HG02798 (cell line): Measurements from ENCODE around the gene PLEKHA6.

Experiments used
- ATAC-seq: cut with Tn5 transposase; IDR thresholded peaks from one replicate; pipeline ENCODE4 v1.9.1; 2021; ENCODE audit warnings: mild to moderate bottlenecking; ENCODE audit not compliant: unreplicated experiment, poor library complexity

Gene PLEKHA6

DNA sequence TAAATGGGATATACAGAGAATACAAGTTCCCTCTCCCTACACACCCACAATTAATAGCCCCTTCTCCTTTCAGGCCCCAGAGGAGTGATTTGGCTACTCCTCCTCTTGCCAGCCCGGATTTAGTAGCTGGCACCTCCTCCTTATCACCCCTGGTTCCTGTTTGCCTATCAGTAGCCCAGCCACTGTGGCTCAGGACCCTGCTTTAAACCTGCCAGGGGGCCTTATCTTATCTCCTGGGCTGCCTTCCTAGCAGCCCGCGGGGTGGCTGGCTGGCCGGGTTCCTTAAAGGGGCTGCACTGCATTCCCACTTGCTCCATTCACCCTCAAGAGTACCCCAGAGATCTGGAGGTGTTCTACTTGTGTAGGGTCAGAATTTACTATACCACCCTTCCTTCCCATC lies 70.4 kb downstream of the PLEKHA6 start:
- ATAC-seq: no peak

DNA sequence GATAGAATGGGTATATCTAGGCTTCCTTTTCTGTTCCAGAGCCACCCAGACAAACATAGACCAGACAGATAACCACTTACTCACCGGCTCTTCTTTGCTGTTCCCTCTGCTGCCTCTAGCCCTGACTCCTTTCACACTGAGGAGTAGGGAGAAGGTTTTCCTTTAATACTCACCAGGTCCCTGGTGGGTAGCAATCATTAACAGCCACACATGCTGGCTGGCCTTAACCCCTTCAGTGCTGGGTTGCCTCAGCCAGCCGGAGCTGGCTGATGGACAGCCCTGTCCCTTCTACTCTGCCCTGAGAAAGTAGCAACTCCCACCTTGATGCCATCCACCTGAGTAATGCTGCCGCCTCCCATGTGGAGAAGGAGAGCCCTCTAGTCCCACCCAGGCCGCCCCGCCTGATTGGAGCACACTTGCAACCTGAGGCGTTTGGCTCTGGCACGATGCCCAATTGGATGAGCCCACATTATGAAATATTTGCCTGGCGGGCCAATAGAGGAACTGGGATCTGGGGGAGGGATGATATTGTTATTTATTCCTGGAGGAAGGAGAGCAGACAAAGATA lies 71.6 kb downstream of the PLEKHA6 start:
- no peak for ATAC-seq

DNA sequence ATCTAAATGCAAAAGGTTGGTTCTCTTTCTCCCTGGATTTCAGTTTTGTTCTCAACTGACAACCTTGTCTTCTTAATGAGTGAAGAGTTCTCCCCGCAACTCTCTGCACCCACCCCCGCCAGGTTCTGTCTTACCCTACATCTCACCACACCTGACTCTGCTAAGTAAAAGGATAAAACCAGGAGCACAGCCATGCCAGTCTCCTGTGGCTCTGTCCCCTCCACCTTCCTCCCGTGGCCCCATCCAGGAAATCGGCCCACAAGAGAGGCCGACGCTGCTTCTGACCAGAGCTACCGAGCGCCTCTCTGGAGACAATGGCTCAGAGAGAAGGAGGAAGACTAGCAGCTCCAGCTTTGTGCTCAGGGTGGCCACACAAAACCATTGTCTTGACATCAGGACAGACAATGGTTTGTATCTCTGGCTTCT lies 72.2 kb downstream of the PLEKHA6 start:
- no peak for ATAC-seq

GRCh38 chr1:204286831-204287421 lies 72.8 kb downstream of the PLEKHA6 start:
- ATAC-seq: no peak

DNA sequence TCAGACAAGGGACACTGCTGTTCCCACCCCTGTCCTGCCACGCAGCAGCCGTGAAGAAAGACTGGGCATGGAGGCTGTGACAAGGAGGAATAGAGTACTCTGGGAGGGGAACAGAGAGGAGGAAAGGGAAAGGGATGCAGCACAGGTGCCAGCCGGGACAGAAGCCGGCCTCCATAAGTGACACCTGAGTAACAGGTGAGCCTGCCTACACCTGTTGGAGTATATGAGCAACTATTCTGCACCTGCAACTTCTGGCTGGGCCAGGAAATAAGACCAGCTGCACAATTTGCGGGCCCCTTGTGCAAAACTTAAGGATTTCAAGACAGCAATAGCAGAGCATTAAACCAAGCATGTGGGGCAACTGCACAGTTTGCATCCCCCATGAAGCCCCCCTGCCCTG lies 73.4 kb downstream of the PLEKHA6 start:
- ATAC-seq: no peak

- ATAC-seq: no peak
These were observed 74.1 kb downstream of the PLEKHA6 start for GRCh38 chr1:204285436-204286305.

DNA sequence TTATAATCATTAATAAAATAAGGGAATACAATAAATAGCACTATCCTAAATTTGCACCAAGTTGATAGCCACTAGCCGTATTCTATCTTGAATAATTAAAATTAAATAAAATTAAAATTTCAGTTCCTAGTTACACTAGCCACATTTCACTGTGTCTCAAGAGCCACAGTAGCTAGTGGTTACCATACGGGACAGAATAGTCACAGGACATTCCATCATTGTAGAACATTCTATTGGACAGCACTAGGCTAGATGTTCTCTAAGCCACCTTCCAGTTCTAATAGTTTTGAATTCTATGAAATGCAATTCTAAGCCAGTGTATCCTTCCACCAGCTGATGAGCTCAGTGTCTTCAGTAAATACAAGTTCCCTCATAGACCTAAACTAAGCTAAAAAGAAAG lies 74.8 kb downstream of the PLEKHA6 start:
- no peak for ATAC-seq

- ATAC-seq: no peak
These were observed 75.7 kb downstream of the PLEKHA6 start for GRCh38 chr1:204283711-204284651.

GRCh38 chr1:204282761-204283221 lies 76.9 kb downstream of the PLEKHA6 start:
- ATAC-seq: no peak

DNA sequence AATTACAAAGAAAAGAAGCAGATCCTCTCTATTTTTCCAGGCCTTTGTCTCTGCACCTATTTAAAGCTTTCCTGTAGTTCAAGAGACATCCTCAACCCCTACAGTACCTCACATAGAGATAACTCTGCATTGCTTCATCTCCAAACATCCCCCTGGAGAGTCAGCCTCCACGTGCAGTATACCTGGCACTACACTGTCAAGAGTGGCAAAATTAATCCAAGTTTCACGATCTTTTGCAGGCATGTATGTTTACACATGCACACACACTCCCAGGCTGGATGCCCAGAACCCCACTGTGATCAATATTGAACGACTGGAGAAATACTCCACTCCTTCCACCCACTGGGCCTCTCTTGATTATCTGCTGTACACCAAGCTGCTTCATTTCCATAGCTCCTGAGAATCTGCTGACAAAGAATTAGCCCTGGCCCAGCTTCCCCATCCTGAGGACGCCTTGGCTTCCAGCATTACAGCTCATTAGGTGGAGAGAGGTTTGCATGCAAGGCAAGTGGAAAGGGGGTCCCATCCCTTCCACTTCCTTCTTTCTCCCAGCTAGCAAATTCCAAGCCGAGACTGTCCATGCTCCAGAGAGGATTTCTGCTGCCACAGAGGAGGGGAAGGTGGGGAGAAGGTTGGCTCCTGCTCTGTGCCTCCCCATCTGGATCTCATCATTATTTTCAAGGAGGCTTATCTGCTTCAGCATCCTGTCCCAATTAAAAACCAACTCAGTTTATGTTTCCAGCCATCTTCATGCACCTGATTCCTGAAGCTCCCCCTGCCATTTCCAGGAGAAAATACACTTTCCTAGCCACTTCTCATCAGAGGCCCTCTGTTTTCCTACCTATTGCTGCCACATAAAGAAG lies 79.4 kb downstream of the PLEKHA6 start:
- ATAC-seq: no peak

GRCh38 chr1:204278958-204279357 lies 80.8 kb downstream of the PLEKHA6 start:
- ATAC-seq: no peak

DNA sequence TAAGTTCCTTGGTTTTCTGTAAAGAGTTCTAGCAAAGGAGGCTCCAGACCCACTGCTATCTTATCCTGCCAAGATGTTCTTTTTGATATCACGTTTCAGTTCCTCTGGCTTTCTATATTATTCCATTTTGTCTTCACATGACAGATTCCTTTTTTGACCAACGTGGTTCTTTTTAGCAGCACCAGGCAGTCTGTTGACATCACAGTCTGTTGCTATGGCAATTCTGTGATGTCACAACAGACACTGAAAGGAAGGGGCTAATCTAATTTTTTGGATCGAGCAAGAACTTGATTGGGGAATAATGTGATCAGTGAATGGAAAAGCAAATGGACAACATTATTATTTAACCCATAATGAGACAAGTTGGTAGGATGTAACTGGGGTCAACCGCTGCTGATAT lies 81.5 kb downstream of the PLEKHA6 start:
- no peak for ATAC-seq

- no peak for ATAC-seq
These were observed 82.0 kb downstream of the PLEKHA6 start for GRCh38 chr1:204277563-204278219.

- no peak for ATAC-seq
These were observed 83.9 kb downstream of the PLEKHA6 start for GRCh38 chr1:204275695-204276370.

GRCh38 chr1:204274446-204274845 lies 85.3 kb downstream of the PLEKHA6 start:
- no peak for ATAC-seq

DNA sequence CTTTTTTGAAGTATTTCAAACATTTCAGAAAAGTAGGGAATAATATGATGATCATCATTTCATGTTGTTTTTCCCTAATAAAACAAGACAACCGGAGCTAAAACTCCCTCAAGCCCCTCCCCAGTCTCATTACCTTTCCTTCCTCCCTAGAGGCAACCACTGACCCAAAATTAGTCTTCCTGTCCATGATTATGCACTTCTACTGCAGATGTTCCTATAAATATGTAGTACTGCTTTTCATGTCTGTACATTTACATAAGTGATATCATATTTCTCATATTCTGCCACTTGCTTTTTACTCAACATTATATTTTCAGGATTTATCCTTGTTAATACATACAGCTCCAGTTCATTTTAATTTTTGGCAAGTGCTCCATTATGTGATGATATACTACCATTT lies 87.2 kb downstream of the PLEKHA6 start:
- ATAC-seq: no peak

- no peak for ATAC-seq
These were observed 87.8 kb downstream of the PLEKHA6 start for GRCh38 chr1:204271970-204272369.

DNA sequence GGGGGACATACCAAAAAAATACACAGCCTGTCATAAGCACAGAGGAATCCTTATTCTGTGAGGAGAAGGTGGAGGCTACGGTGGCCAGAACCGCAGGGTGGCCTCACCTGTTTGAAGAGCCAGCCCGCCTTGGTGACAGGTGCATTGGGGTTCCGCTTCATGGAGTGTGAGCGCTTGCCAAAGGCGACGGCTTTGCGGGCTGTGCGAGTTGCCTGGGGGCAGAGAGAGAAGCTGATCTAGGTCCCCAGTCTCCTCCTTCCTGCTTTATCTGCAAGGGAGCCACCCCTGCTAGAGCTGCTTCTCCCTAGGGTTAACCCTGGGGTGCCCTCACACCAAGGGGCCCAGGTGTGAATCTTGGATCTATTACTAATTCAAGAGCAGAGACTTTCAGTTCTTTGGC lies 91.6 kb downstream of the PLEKHA6 start:
- ATAC-seq: no peak
